ENCODE data around the gene PHKG1. TPM values are rescaled to one million over a fixed set of nuclear protein-coding genes. Genes with fewer than 3 reads are reported as not detected.
"Not testable (repeated sequence)": the region's sequence is repeated elsewhere in the genome, so short reads cannot be mapped to it uniquely, and the experiment has no call there.

The PHKG1 gene
- total and polyA plus RNA-seq, 2 donors (not counting 1 experiment from before 2014, with no cell fraction given), result 0.23 to 1.3 TPM

- Histone ChIP-seq H3K9me3 (ENCODE audit: control insufficient read depth, insufficient read depth, low read depth, low read length) (no peaks in the 10 kb centered on the region), H3K36me3 (ENCODE audit: control insufficient read depth, insufficient read depth, low read length) (peaks cover 8% of the 10 kb centered on the region), H3K4me2 (ENCODE audit: extremely low read depth, insufficient read depth, low read length) (peak overlapping the region; percentile 29), H2AFZ (ENCODE audit: low read length) (no peak overlapping the region), H3K9ac (ENCODE audit: insufficient read depth, low read length) (no peak overlapping the region), H3K79me2 (ENCODE audit: control insufficient read depth, insufficient read depth, low read length) (no peaks in the 10 kb centered on the region), H3K27ac (ENCODE audit: insufficient read depth, low read length) (no peak overlapping the region), H4K20me1 (ENCODE audit: control insufficient read depth, extremely low read depth, insufficient read depth, low read length) (no peaks in the 10 kb centered on the region), H3K4me1 (ENCODE audit: control insufficient read depth, extremely low read depth, insufficient read depth, low read length) (no peaks in the 10 kb centered on the region), H3K27me3 (ENCODE audit: control insufficient read depth, insufficient read depth, low read length) (no peaks in the 10 kb centered on the region), H3K4me3 (replicated peaks in 1 of 4; ENCODE audit: control extremely low read depth in 1 of 4, insufficient read depth in 1 of 4, low read depth in 3 of 4, low read length in 4 of 4) (no peak overlapping the region)
- TF ChIP-seq EZH2 (IDR thresholded peaks at IDR 0.05; ENCODE audit: low read length, missing control alignments), result no peak
- TF ChIP-seq CTCF (conservative IDR thresholded peaks at IDR 0.05 in 1 of 2, IDR thresholded peaks at IDR 0.05 in 1 of 2; ENCODE audit: low read depth in 1 of 2, low read length in 2 of 2), result peak; percentile 92 to 95
- DNase-seq (ENCODE audit: low read depth in 2 of 2), result peak; percentile 66 to 77
Measured at GRCh38 chr7:56074371-56074791, 18.4 kb downstream of the PHKG1 start.

GRCh38 chr7:56066376-56066775, 26.4 kb downstream of the PHKG1 start:
- H3K27me3 ChIP-seq (ENCODE audit: control insufficient read depth, insufficient read depth, low read length); H4K20me1 ChIP-seq (ENCODE audit: control insufficient read depth, extremely low read depth, insufficient read depth, low read length); H3K36me3 ChIP-seq (ENCODE audit: control insufficient read depth, insufficient read depth, low read length); H3K9me3 ChIP-seq (ENCODE audit: control insufficient read depth, insufficient read depth, low read depth, low read length); DNase-seq (ENCODE audit: low read depth in 2 of 2); H3K9ac ChIP-seq (ENCODE audit: insufficient read depth, low read length); H3K4me2 ChIP-seq (ENCODE audit: extremely low read depth, insufficient read depth, low read length); H2AFZ ChIP-seq (ENCODE audit: low read length); H3K4me3 ChIP-seq (replicated peaks in 1 of 4; ENCODE audit: control extremely low read depth in 1 of 4, insufficient read depth in 1 of 4, low read depth in 3 of 4, low read length in 4 of 4); H3K27ac ChIP-seq (ENCODE audit: insufficient read depth, low read length): not testable (repeated sequence)
- Histone ChIP-seq H3K4me1 (ENCODE audit: control insufficient read depth, extremely low read depth, insufficient read depth, low read length) (peaks cover 16% of the 10 kb centered on the region), H3K79me2 (ENCODE audit: control insufficient read depth, insufficient read depth, low read length) (peaks cover 12% of the 10 kb centered on the region)

DNA sequence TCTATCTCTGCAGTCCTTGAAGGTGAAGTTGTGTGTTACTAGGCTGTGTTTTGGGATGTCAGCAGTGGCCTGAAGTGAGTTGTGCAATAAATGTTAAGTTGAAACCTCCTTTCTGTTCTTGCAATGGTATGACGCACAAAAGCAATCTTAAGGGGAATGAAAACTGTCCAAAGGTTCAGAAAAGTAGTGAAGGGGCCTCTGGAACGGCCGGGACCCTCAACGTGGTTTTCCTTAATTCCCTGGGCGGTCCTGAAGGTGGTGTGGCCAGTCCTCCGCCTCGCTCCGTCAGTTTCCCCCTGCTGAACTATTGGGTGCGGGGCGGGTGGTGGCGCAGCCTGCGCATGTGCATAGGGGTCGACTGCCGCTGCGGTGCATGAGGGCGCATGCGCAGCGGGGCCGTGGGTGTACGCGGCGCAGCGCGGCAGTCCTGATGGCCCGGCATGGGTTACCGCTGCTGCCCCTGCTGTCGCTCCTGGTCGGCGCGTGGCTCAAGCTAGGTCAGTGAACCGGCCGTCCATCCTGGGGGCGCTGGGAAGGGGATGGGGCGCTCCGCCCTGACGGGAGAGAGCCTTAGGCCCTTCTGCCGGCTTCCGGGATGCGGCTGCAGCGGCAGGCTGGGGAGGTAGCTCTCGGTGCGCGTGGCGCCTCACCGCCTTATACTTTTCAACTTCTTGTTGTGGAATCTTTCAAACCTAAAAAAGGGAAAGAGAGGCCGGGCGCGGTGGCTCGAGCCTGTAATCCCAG, 28.7 kb downstream of the PHKG1 start, which contains the start of gene SUMF2:
SUMF2 (plus strand) TSS at position 405 of the 744 bp plus-strand sequence; CDS start at position 431, 26 bp downstream.
- H3K9me3 ChIP-seq (ENCODE audit: control insufficient read depth, insufficient read depth, low read depth, low read length), result no peaks in the 10 kb centered on the region
- H3K4me3 ChIP-seq (replicated peaks in 1 of 4; ENCODE audit: control extremely low read depth in 1 of 4, insufficient read depth in 1 of 4, low read depth in 3 of 4, low read length in 4 of 4), result peak within 1 kb of the TSS; percentile 65 to 96 (median 84)
- TF ChIP-seq EZH2 (IDR thresholded peaks at IDR 0.05; ENCODE audit: low read length, missing control alignments) (no peak), CTCF (conservative IDR thresholded peaks at IDR 0.05 in 1 of 2, IDR thresholded peaks at IDR 0.05 in 1 of 2; ENCODE audit: low read depth in 1 of 2, low read length in 2 of 2) (peak in 1 of 2 donors; percentile 12)
- peaks cover 10% of the 10 kb centered on the region for H3K36me3 ChIP-seq (ENCODE audit: control insufficient read depth, insufficient read depth, low read length)
- DNase-seq (ENCODE audit: low read depth in 2 of 2), result peak; percentile 81 to 91
- H3K4me2 ChIP-seq (ENCODE audit: extremely low read depth, insufficient read depth, low read length), result peak within 1 kb of the TSS; percentile 69
- peak within 1 kb of the TSS; percentile 82 for H3K27ac ChIP-seq (ENCODE audit: insufficient read depth, low read length)
- peaks cover 12% of the 10 kb centered on the region for H3K79me2 ChIP-seq (ENCODE audit: control insufficient read depth, insufficient read depth, low read length)
- peak within 1 kb of the TSS; percentile 81 for H2AFZ ChIP-seq (ENCODE audit: low read length)
- H3K27me3 ChIP-seq (ENCODE audit: control insufficient read depth, insufficient read depth, low read length), result no peaks in the 10 kb centered on the region
- peak within 1 kb of the TSS; percentile 86 for H3K9ac ChIP-seq (ENCODE audit: insufficient read depth, low read length)
- H3K4me1 ChIP-seq (ENCODE audit: control insufficient read depth, extremely low read depth, insufficient read depth, low read length), result peaks cover 16% of the 10 kb centered on the region
- H4K20me1 ChIP-seq (ENCODE audit: control insufficient read depth, extremely low read depth, insufficient read depth, low read length), result no peaks in the 10 kb centered on the region

All from fibroblast of lung (primary cell).